Loucy (cell line): ENCODE data around the gene USO1.

Source experiments
- H2AFZ ChIP-seq: fragments of 200-600 bp; sonication (generic); 2 replicates; pipeline ENCODE4 v1.6.0; 2016; ENCODE audit warnings: antibody characterized with exemption, mild to moderate bottlenecking, low read length, moderate library complexity
- H3F3A ChIP-seq: fragments of 200-600 bp; 2 replicates; pipeline ENCODE4 v1.6.0; 2016; ENCODE audit warnings: antibody characterized with exemption, low read depth, mild to moderate bottlenecking
- H3K27me3 ChIP-seq: fragments of 200-600 bp; sonication (generic); 2 replicates; pipeline ENCODE4 v1.6.1; 2014; ENCODE audit warnings: low read length, mild to moderate bottlenecking; ENCODE audit not compliant: insufficient read depth, poor library complexity, severe bottlenecking
- H3K36me3 ChIP-seq: fragments of 200-600 bp; sonication (generic); 2 replicates; pipeline ENCODE4 v1.6.1; 2016; ENCODE audit warnings: low read length; ENCODE audit not compliant: insufficient read depth
- H3K4me1 ChIP-seq: fragments of 200-600 bp; sonication (generic); 2 replicates; pipeline ENCODE4 v1.5.1; 2014; ENCODE audit warnings: low read length, mild to moderate bottlenecking; ENCODE audit not compliant: insufficient read depth, poor library complexity, severe bottlenecking
- H3K4me2 ChIP-seq: fragments of 200-600 bp; sonication (generic); 2 replicates; pipeline ENCODE4 v1.6.0; 2014; ENCODE audit warnings: antibody characterized with exemption, low read length, low read depth, mild to moderate bottlenecking; ENCODE audit not compliant: poor library complexity, severe bottlenecking
- H3K4me3 ChIP-seq: fragments of 200-600 bp; sonication (generic); 2 replicates; pipeline ENCODE4 v1.5.1; 2014; ENCODE audit warnings: low read length, mild to moderate bottlenecking, mixed read lengths; ENCODE audit not compliant: poor library complexity, severe bottlenecking
- H3K79me2 ChIP-seq: fragments of 200-600 bp; sonication (generic); 2 replicates; pipeline ENCODE4 v1.6.1; 2014; ENCODE audit warnings: low read length; ENCODE audit not compliant: insufficient read depth
- H3K9ac ChIP-seq: fragments of 200-600 bp; sonication (generic); 2 replicates; pipeline ENCODE4 v1.6.0; 2014; ENCODE audit warnings: mild to moderate bottlenecking, low read depth, low read length, moderate library complexity; ENCODE audit not compliant: poor library complexity, severe bottlenecking
- H3K9me2 ChIP-seq: fragments of 200-600 bp; sonication (generic); replicated peaks from 2 replicates; pipeline ENCODE4 v1.6.1; 2016; ENCODE audit warnings: low read depth, low read length, mixed read lengths
- H3K9me3 ChIP-seq: fragments of 200-600 bp; sonication (generic); 2 replicates; pipeline ENCODE4 v1.6.1; 2014; ENCODE audit warnings: mild to moderate bottlenecking, antibody characterized with exemption, low read length, low read depth; ENCODE audit not compliant: insufficient read depth
- H4K20me1 ChIP-seq: fragments of 200-600 bp; sonication (generic); 2 replicates; pipeline ENCODE4 v1.6.0; 2014; ENCODE audit warnings: antibody characterized with exemption, low read length, mild to moderate bottlenecking; ENCODE audit not compliant: insufficient read depth, poor library complexity, severe bottlenecking
- EZH2phosphoT487 ChIP-seq: fragments of 200-600 bp; IDR thresholded peaks from 2 replicates; pipeline ENCODE4 v1.6.1; 2018; ENCODE audit warnings: antibody characterized with exemption, mild to moderate bottlenecking, moderate library complexity, borderline replicate concordance
- TF ChIP-seq, protein P1 (sequence below): fragments of 200-600 bp; sonication (generic); conservative IDR thresholded peaks from 2 replicates; pipeline ENCODE4 v1.5.1; 2014; ENCODE audit warnings: mild to moderate bottlenecking, antibody characterized with exemption, low read length

Gene USO1

GRCh38 chr4:75698963-75699228 is 25.5 kb upstream of the USO1 start:
- Histone ChIP-seq H3K9me3 (no peaks in the 10 kb centered on the region), H3K4me2 (no peak overlapping the region), H3K9ac (no peak overlapping the region)

DNA sequence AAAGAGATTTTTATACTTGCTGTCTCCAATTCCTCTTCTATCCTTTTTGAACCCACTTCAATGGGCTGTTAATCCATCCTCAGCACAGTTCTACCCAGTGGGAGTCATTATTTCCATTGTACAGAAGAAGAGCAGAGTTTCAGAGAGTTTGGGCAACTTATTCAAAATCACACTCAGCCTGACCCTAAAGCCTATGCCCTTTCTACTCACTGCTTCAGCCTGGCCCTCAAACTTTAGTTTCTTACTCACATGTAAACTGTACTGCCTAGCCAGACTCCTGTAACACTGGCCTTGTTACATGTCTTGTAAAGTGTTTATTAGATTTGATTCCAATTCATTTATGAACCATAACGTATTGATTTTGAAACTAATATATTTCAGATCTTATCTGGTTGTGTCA is 25.1 kb upstream of the USO1 start:
- Histone ChIP-seq H3F3A (no peaks in the 10 kb centered on the region), H3K4me1 (no peaks in the 10 kb centered on the region), H3K9me3 (no peaks in the 10 kb centered on the region), H3K4me3 (no peak overlapping the region), H3K9ac (no peak overlapping the region), H3K9me2 (no peaks in the 10 kb centered on the region), H3K79me2 (no peaks in the 10 kb centered on the region), H3K4me2 (no peak overlapping the region), H2AFZ (no peak overlapping the region), H3K27me3 (no peaks in the 10 kb centered on the region), H4K20me1 (no peaks in the 10 kb centered on the region), H3K36me3 (no peaks in the 10 kb centered on the region)
- TF ChIP-seq, protein P1, sequence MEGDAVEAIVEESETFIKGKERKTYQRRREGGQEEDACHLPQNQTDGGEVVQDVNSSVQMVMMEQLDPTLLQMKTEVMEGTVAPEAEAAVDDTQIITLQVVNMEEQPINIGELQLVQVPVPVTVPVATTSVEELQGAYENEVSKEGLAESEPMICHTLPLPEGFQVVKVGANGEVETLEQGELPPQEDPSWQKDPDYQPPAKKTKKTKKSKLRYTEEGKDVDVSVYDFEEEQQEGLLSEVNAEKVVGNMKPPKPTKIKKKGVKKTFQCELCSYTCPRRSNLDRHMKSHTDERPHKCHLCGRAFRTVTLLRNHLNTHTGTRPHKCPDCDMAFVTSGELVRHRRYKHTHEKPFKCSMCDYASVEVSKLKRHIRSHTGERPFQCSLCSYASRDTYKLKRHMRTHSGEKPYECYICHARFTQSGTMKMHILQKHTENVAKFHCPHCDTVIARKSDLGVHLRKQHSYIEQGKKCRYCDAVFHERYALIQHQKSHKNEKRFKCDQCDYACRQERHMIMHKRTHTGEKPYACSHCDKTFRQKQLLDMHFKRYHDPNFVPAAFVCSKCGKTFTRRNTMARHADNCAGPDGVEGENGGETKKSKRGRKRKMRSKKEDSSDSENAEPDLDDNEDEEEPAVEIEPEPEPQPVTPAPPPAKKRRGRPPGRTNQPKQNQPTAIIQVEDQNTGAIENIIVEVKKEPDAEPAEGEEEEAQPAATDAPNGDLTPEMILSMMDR, result no peak
- no peak for TF ChIP-seq EZH2phosphoT487

More at GRCh38 chr4:75698963-75699228, 25.5 kb upstream of the USO1 start:
- no peak overlapping the region for H2AFZ ChIP-seq
- no peak overlapping the region for H3K4me3 ChIP-seq
- H4K20me1 ChIP-seq, result no peaks in the 10 kb centered on the region
- TF ChIP-seq, protein P1, result no peak
- TF ChIP-seq EZH2phosphoT487, result no peak
- no peaks in the 10 kb centered on the region for H3K27me3 ChIP-seq
- no peaks in the 10 kb centered on the region for H3K79me2 ChIP-seq
- no peaks in the 10 kb centered on the region for H3K9me2 ChIP-seq
- H3F3A ChIP-seq, result no peaks in the 10 kb centered on the region
- H3K36me3 ChIP-seq, result no peaks in the 10 kb centered on the region
- H3K4me1 ChIP-seq, result no peaks in the 10 kb centered on the region

- H3K27me3 ChIP-seq, result no peaks in the 10 kb centered on the region
- H3K4me3 ChIP-seq, result no peak overlapping the region
- no peaks in the 10 kb centered on the region for H3K4me1 ChIP-seq
- H3K9me3 ChIP-seq, result no peaks in the 10 kb centered on the region
- H3K4me2 ChIP-seq, result no peak overlapping the region
- TF ChIP-seq EZH2phosphoT487, result no peak
- TF ChIP-seq, protein P1, result no peak
- no peak overlapping the region for H2AFZ ChIP-seq
- H3K36me3 ChIP-seq, result no peaks in the 10 kb centered on the region
- no peaks in the 10 kb centered on the region for H3K79me2 ChIP-seq
- no peak overlapping the region for H3K9ac ChIP-seq
- no peaks in the 10 kb centered on the region for H3K9me2 ChIP-seq
- H3F3A ChIP-seq, result no peaks in the 10 kb centered on the region
- H4K20me1 ChIP-seq, result no peaks in the 10 kb centered on the region
These were observed 21.4 kb upstream of the USO1 start for GRCh38 chr4:75702919-75703411.
